Transverse colon (tissue), 4 donors: ENCODE results near the gene LMO7. TPM values are rescaled to one million over a fixed set of nuclear protein-coding genes. Genes with fewer than 3 reads are reported as not detected.

Experiments used
- DNase-seq: peaks from one replicate; pipeline ENCODE4 v3.0.0-alpha.2; 2019
- H3K27ac ChIP-seq, 4 donors: fragments of 200-600 bp; sonication (generic); 2 replicates each; pipeline ENCODE4 v1.5.1; 2016 to 2018; ENCODE audit warnings: inconsistent platforms in 4 of 4
- H3K27me3 ChIP-seq: fragments of 200-600 bp; sonication (generic); 2 replicates; pipeline ENCODE4 v1.5.1; 2017; ENCODE audit warnings: inconsistent platforms
- H3K36me3 ChIP-seq, 4 donors: fragments of 200-600 bp; sonication (generic); 2 replicates each; pipeline ENCODE4 v1.5.1; 2017 to 2019; ENCODE audit warnings: inconsistent platforms in 4 of 4
- H3K4me1 ChIP-seq, 4 donors: fragments of 200-600 bp; sonication (generic); 2 replicates each; pipeline ENCODE4 v1.5.1; 2017 to 2020; ENCODE audit warnings: inconsistent platforms in 4 of 4
- H3K4me3 ChIP-seq, 4 donors: fragments of 200-600 bp; sonication (generic); 1 replicate in 1 of 4; 2 replicates in 3 of 4; pipeline versions ENCODE4 v1.5.1 to v1.6.1; 2017 to 2019; ENCODE audit warnings: inconsistent platforms in 4 of 4
- H3K9me3 ChIP-seq, 2 donors: fragments of 200-600 bp; sonication (generic); 2 replicates each; pipeline ENCODE4 v1.5.1; 2017 to 2019; ENCODE audit warnings: inconsistent platforms in 2 of 2
- EP300 ChIP-seq: sonication (generic); formaldehyde crosslinking; IDR thresholded peaks from one replicate; pipeline ENCODE4 v1.6.1; 2017; ENCODE audit warnings: antibody characterized with exemption, low read depth
- POLR2A ChIP-seq: fragments of 450-650 bp; IDR thresholded peaks from one replicate; pipeline ENCODE4 v1.6.1; 2016; ENCODE audit warnings: antibody characterized with exemption, mild to moderate bottlenecking, moderate library complexity
- POLR2AphosphoS5 ChIP-seq, 3 donors: sonication (generic); formaldehyde crosslinking; IDR thresholded peaks; one replicate each; pipeline ENCODE4 v1.6.1; 2016; ENCODE audit warnings: antibody characterized with exemption in 3 of 3
- WGBS, 2 donors: methylation state at CpG; one replicate each; pipeline ENCODE4 v1.1.5; 2018; ENCODE audit warnings: low coverage in 1 of 2; 5-methylcytosine and 5-hydroxymethylcytosine counted together
- in situ Hi-C, 4 donors: fragments of 200-750 bp; cut with MboI; loops; one replicate each; pipeline versions ENCODE4 v1.15.0 to v1.15.1; 2017; ENCODE audit warnings: low sequenced_read_pairs in 3 of 4, low pct_ligation_motif_present in 1 of 4, low pct_unique_long_range_greater_than_20kb in 1 of 4
- intact Hi-C: fragments of 100-400 bp; cut with DNase I; formaldehyde crosslinking; loops from one replicate; pipeline ENCODE4 v1.15.1; 2023; ENCODE audit warnings: low total_unique reads
- total RNA-seq, 4 donors: library from RNA; depleted of rRNA; stranded (reverse); fragments of >200 nt; gene quantifications; one replicate each; pipeline ENCODE4 v1.1.0, GENCODE V29; 2016
- TF ChIP-seq, protein P1 (sequence below), 5 experiments: fragments of 200-600 bp in 3 of 5; fragments of 450-650 bp in 2 of 5; sonication (generic) in 3 of 5; IDR thresholded peaks; 1 replicate in 2 of 5; 2 replicates in 3 of 5; pipeline ENCODE4 v1.5.1; 2016 to 2017; ENCODE audit warnings: antibody characterized with exemption in 5 of 5, inconsistent platforms in 3 of 5, mild to moderate bottlenecking in 2 of 5, moderate library complexity in 1 of 5

The LMO7 gene
- total RNA-seq, 4 donors from 2014 or later, result 82.6 to 304 (median 190) TPM

DNA sequence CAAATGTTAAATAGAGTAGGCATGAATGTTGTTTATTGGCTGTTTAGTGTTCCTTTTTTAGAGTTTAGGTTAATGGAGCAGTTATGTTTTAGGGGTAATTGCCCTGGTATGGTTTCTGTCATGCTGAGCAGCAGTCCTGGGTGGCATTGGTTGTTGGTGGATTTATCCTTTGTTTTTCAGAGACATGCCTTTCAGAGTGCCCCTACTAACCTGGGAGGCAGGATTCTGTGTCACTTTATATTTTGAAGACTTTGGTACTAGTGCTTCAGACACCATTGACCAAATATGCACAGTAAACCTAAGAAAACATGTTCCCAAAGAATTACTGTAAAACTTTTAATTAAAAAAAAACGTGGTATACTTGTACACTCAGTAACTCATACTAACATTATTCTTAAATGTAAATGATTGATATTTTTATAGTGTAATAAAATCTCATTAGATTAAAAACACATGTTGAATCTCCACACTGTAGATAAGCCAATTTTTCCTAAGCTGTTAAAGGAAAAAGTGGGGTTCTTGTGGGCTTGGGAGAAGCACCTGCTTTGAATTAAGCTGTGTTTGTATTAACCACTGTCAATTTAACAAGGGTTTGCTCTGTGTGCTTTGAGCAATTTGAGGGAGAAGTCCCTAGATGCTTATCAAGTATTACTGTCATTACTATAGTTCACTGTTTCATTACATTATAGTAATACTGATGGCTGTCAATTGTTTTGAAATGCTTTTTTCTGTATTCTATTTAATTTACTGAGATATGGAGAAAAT lies 133.2 kb downstream of the LMO7 start:
- 20 to 31% methylated on average over 1 of the region's 1 CpG for WGBS, 2 donors
- no peak overlapping the region for H3K4me3 ChIP-seq
- in situ Hi-C loops (no loop called here), intact Hi-C loops (no loop called here)
- no peaks in the 10 kb centered on the region for H3K27me3 ChIP-seq
- TF ChIP-seq POLR2AphosphoS5 (IDR thresholded peaks at IDR 0.05) (no peak), POLR2A (no peak), EP300 (no peak)
- TF ChIP-seq, protein P1, sequence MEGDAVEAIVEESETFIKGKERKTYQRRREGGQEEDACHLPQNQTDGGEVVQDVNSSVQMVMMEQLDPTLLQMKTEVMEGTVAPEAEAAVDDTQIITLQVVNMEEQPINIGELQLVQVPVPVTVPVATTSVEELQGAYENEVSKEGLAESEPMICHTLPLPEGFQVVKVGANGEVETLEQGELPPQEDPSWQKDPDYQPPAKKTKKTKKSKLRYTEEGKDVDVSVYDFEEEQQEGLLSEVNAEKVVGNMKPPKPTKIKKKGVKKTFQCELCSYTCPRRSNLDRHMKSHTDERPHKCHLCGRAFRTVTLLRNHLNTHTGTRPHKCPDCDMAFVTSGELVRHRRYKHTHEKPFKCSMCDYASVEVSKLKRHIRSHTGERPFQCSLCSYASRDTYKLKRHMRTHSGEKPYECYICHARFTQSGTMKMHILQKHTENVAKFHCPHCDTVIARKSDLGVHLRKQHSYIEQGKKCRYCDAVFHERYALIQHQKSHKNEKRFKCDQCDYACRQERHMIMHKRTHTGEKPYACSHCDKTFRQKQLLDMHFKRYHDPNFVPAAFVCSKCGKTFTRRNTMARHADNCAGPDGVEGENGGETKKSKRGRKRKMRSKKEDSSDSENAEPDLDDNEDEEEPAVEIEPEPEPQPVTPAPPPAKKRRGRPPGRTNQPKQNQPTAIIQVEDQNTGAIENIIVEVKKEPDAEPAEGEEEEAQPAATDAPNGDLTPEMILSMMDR (IDR thresholded peaks at IDR 0.05), result no peak
- no peaks in the 10 kb centered on the region for H3K36me3 ChIP-seq
- H3K4me1 ChIP-seq, result peaks cover 4 to 35% (median 13%) of the 10 kb centered on the region in 4 donors
- DNase-seq, result no peak
- H3K9me3 ChIP-seq, result no peaks in the 10 kb centered on the region
- no peak overlapping the region for H3K27ac ChIP-seq

DNA sequence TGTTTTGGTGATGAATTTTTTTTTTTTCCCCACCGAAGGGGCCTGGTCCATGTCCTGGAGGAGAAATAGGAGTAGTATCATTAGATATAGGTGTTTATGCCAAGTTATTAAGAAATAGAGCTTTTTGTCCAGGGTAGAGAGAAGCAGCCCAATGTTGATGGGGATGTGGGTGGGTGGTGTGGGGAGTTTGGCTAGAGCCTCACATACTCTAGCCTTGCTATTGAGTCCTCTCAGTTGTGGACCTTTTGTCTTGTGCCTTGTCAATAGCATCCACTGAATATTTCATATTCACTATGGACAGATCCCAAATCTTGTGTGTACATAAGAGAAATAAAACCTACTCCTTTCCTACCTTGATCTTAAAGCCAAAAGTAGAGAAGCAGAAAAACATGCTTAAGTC lies 134.0 kb downstream of the LMO7 start:
- Histone ChIP-seq H3K27ac (no peak overlapping the region), H3K36me3 (no peaks in the 10 kb centered on the region), H3K27me3 (no peaks in the 10 kb centered on the region), H3K4me1 (peaks cover 4 to 35% (median 13%) of the 10 kb centered on the region in 4 donors), H3K9me3 (no peaks in the 10 kb centered on the region), H3K4me3 (no peak overlapping the region)
- in situ Hi-C loops (no loop called here), intact Hi-C loops (no loop called here)
- no peak for DNase-seq
- 86% methylated on average over 1 of the region's 1 CpG for whole genome bisulfite sequencing, 2 donors
- TF ChIP-seq EP300 (no peak), POLR2AphosphoS5 (IDR thresholded peaks at IDR 0.05) (no peak), POLR2A (no peak)
- TF ChIP-seq, protein P1 (IDR thresholded peaks at IDR 0.05), result no peak

DNA sequence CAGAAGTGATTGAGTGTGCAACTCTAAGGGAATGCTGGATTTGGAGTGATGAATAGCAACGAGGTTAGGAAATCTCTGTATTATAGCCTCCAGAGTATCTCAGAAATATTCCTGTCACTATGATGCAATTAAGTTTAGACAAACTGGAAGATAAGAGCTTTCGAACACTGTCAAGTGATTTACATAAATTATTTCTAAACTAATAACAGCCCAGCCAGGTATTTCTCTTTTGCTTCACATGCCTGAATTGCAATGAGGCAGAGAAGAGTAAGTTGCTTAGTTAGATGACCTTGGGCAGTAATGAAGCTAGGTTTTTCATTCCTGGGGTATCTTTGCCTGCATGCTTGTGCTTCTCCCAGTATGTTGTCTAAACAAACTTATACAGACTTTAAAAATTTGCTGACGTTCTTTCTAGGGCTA lies 134.5 kb downstream of the LMO7 start:
- Histone ChIP-seq H3K27me3 (no peaks in the 10 kb centered on the region), H3K4me1 (peaks cover 4 to 35% (median 13%) of the 10 kb centered on the region in 4 donors), H3K27ac (no peak overlapping the region), H3K36me3 (no peaks in the 10 kb centered on the region), H3K4me3 (no peak overlapping the region), H3K9me3 (no peaks in the 10 kb centered on the region)
- TF ChIP-seq EP300, result no peak
- TF ChIP-seq POLR2AphosphoS5 (IDR thresholded peaks at IDR 0.05), result no peak
- no peak for TF ChIP-seq POLR2A
- TF ChIP-seq, protein P1 (IDR thresholded peaks at IDR 0.05), result no peak
- 48 to 55% methylated on average over 3 of the region's 3 CpGs for whole genome bisulfite sequencing, 2 donors
- no peak for DNase-seq
- intact Hi-C loops, result no loop called here
- in situ Hi-C loops, result no loop called here

DNA sequence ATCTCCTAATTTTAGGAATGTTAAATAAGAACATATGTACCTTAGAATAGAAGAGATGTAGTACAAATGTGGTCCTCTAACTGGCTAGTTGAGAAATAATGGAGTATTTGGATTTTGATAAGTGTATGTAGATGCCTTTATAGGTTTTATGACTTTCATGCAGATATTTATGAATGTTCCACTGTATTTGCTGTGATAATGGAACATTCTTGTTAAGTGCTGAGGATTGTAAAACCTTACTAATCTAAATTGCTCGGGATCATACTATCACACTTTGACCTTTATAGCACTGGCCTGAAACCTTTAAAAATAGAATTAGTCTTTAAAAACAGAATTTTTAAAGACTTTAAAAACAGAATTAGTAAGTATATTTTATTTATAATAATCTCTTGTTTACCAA lies 135.1 kb downstream of the LMO7 start:
- Histone ChIP-seq H3K4me3 (no peak overlapping the region), H3K27me3 (no peaks in the 10 kb centered on the region), H3K4me1 (peaks cover 4 to 35% (median 13%) of the 10 kb centered on the region in 4 donors), H3K9me3 (no peaks in the 10 kb centered on the region), H3K36me3 (no peaks in the 10 kb centered on the region), H3K27ac (no peak overlapping the region)
- intact Hi-C loops (no loop called here), in situ Hi-C loops (no loop called here)
- DNase-seq, result no peak
- WGBS, 2 donors, result 49 to 58% methylated on average over 1 of the region's 1 CpG
- TF ChIP-seq POLR2AphosphoS5 (IDR thresholded peaks at IDR 0.05) (no peak), POLR2A (no peak), EP300 (no peak)
- TF ChIP-seq, protein P1 (IDR thresholded peaks at IDR 0.05), result no peak
